K562 treated with DMSO at 1 percent for 24 hours (cell line): ENCODE data around the gene TMX2. TPM values are rescaled to one million over a fixed set of nuclear protein-coding genes. Genes with fewer than 3 reads are reported as not detected.

Experiments
- total RNA-seq: library from RNA; unstranded; fragments of 300-600 nt; gene quantifications from 2 replicates; pipeline ENCODE4 v1.2.3, GENCODE V29; 2022; ENCODE audit warnings: low read depth; ENCODE audit not compliant: insufficient read depth

The TMX2 gene, protein sequence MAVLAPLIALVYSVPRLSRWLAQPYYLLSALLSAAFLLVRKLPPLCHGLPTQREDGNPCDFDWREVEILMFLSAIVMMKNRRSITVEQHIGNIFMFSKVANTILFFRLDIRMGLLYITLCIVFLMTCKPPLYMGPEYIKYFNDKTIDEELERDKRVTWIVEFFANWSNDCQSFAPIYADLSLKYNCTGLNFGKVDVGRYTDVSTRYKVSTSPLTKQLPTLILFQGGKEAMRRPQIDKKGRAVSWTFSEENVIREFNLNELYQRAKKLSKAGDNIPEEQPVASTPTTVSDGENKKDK
- 82.5 and 83.5 TPM in 2 replicates for total RNA-seq

DNA sequence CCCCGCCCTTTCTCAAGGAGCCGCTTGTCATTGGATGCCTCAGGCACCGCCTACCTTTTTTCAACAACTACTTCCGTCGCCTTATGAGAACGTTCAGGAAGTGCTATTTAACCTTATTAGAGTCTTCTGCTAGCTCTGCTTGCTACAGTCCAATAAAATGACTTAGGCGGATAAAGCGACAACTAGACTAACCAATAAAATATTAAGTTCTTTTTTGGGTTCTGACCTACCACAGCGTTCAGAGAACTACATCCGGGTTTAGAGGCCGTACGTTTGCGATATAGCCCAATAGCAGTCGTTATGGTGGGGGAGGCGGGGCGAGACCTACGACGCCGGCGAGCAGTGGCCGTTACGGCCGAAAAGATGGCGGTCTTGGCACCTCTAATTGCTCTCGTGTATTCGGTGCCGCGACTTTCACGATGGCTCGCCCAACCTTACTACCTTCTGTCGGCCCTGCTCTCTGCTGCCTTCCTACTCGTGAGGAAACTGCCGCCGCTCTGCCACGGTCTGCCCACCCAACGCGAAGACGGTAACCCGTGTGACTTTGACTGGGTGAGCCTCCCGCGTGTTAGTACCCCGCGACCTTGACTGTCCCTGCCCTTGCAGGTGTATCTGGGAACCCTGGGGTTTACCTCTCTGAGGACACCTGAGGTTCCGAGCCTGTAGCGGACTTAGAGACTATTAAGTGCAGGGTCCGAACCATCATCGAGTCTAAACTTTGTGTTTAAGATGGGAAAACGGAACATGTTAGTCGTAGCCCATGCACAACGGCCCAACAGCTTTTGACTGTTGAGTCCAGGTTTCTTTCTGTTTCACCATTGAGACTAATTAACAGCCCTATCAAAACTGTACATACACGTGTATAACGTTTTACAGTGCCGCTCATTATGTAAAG is at the start of gene TMX2:
Gene TMX2 (plus strand): TSS at position 338 of the 895 bp plus-strand sequence. CDS start 26 bp downstream, at position 364.

DNA sequence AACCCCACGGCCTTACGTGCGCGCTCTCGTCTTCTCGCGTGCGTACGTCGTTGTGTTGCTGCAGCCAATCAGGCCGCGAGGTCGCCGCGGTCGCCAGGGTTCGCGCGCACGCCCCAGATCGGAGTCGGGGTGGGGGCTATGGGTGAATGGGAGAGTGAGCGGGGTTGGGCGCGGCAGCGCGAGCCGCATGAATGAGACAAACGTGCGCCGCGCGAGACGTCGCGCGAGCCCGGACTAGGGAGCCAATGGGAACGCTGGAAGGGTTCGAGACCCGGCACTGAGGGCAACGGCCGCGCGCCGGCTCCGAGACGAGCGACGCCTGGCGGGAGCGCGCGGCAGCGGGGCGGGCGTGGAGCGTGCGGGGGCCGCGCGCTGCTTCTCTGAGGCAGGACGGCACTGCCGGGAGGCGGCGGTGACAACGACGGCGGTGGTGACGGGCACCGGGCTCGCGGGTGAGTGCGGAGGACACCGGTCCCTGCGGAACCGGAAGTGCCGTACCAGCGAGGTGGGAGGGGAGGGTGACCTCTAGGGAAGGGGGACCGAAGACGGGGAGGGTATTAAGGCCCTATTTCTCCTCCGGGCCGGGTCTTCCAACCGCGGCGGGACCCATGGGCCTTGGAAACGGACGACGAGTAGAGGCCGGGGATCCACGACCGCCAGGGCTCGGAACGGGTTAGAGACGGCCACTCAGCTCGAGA is 44.5 kb upstream of the TMX2 start, which contains the start of gene ZDHHC5:
Gene ZDHHC5 (plus strand): TSS at position 379 of the 698 bp plus-strand sequence. CDS start 4,977 bp downstream, outside the sequence.

GRCh38 chr11:57711414-57712255 is 758 bp upstream of the TMX2 start, which contains the start of gene MED19:
Gene MED19 (minus strand): TSS chr11:57712215. CDS start chr11:57712179, 36 bp downstream.

GRCh38 chr11:57741132-57742086 is 29.0 kb downstream of the TMX2 start, which contains the start of gene SELENOH:
Gene SELENOH (plus strand): TSS chr11:57741491. CDS start chr11:57741596, 105 bp downstream.

DNA sequence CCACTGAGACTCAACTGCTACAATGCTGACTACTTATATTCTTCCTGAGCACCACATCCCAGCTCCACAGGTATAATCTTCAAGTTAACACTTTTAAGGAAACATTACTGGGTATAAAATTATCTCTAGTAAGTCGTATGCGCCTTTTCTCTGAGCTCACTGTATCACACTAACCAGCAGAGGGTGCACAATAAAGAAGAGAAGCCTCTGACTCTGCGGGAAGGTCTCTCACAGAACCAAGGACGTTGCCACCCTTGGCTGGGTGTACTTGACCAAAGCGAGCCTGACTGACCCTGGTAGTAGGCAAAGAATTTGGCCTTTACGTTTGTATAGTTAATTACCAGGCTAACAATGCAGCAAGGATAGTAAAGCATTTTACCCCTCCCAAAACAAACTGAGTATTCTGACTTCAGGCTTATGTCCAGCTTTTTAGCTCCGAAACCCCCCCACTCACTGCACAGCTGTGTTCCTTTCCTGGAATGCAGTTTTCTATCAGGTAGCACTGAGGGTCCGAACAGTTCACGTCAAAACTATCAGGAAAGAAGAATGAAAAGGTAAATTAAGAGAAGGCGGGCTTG is 39.4 kb downstream of the TMX2 start, which contains the start of gene BTBD18:
Gene BTBD18 (minus strand): TSS at position 144 of the 578 bp plus-strand sequence. CDS start 631 bp downstream, outside the sequence.

GRCh38 chr11:57761301-57762234 is 49.2 kb downstream of the TMX2 start, which contains the start of gene CTNND1:
Gene CTNND1 (plus strand): TSS chr11:57761802. CDS start chr11:57791479, 29,677 bp downstream.

Other genes with a start within 250 kb of the TMX2 start
- gene SLC43A1, start 196.9 kb upstream of the TMX2 start, total RNA-seq, result 86.0 and 90.3 TPM in 2 replicates
- gene TIMM10, start 181.8 kb upstream of the TMX2 start, total RNA-seq, result 46.0 and 49.7 TPM in 2 replicates
- gene SMTNL1, start 175.0 kb upstream of the TMX2 start, total RNA-seq, result 0.22 TPM in 1 of 2 replicates, not detected in the other
- 116 and 119 TPM in 2 replicates for gene UBE2L6, start 144.9 kb upstream of the TMX2 start, total RNA-seq
- 0.52 and 1.9 TPM in 2 replicates for gene SERPING1, start 114.9 kb upstream of the TMX2 start, total RNA-seq
- 2.0 and 2.3 TPM in 2 replicates for gene YPEL4, start 62.7 kb upstream of the TMX2 start, total RNA-seq
- 19.8 and 20.6 TPM in 2 replicates for gene CLP1, start 54.8 kb upstream of the TMX2 start, total RNA-seq
- gene ZDHHC5, start 44.5 kb upstream of the TMX2 start, total RNA-seq, result 36.2 and 37.4 TPM in 2 replicates
- gene MED19, start 378 bp upstream of the TMX2 start, total RNA-seq, result 26.5 and 28.3 TPM in 2 replicates
- gene SELENOH, start 28.9 kb downstream of the TMX2 start, total RNA-seq, result 281 and 310 TPM in 2 replicates
- not detected in 2 replicates for gene BTBD18, start 39.2 kb downstream of the TMX2 start, total RNA-seq
- 51.7 and 54.3 TPM in 2 replicates for gene CTNND1, start 49.2 kb downstream of the TMX2 start, total RNA-seq